NCI-H1436 treated with DMSO at 0.1 percent for 48 hours (cell line): ENCODE measurements around the gene BFAR.
"Not testable (repeated sequence)": the region's sequence is repeated elsewhere in the genome, so short reads cannot be mapped to it uniquely, and the experiment has no call there.

Experiments
- DNase-seq: peaks from one replicate; lab custom pipeline; 2025; lab: John Stamatoyannopoulos, UW

BFAR gene

GRCh38 chr16:14632693-14633569 lies at the start of gene BFAR:
TSS of gene BFAR (plus strand) at chr16:14632951. CDS start at chr16:14644347, 11,396 bp downstream.
- peak; percentile 86 for DNase-seq

GRCh38 chr16:14585287-14585686 lies 47.5 kb upstream of the BFAR start:
- no peak for DNase-seq

- DNase-seq = no peak
Observed at GRCh38 chr16:14586637-14587305, 46.0 kb upstream of the BFAR start.

GRCh38 chr16:14600164-14600563 lies 32.6 kb upstream of the BFAR start:
- no peak for DNase-seq

- no peak for DNase-seq
Observed at GRCh38 chr16:14602443-14602963, 30.2 kb upstream of the BFAR start.

GRCh38 chr16:14606102-14606501 lies 26.6 kb upstream of the BFAR start:
- DNase-seq = no peak

GRCh38 chr16:14608111-14608566 lies 24.6 kb upstream of the BFAR start:
- no peak for DNase-seq

GRCh38 chr16:14608604-14609003 lies 24.1 kb upstream of the BFAR start:
- DNase-seq = no peak

- no peak for DNase-seq
Observed at GRCh38 chr16:14609716-14610115, 23.0 kb upstream of the BFAR start.

- no peak for DNase-seq
Observed at GRCh38 chr16:14611660-14612059, 21.1 kb upstream of the BFAR start.

- DNase-seq = no peak
Observed at GRCh38 chr16:14613991-14614390, 18.8 kb upstream of the BFAR start.

GRCh38 chr16:14616280-14616679 lies 16.5 kb upstream of the BFAR start:
- DNase-seq = no peak

GRCh38 chr16:14618566-14618965 lies 14.2 kb upstream of the BFAR start:
- no peak for DNase-seq

GRCh38 chr16:14627078-14627477 lies 5.7 kb upstream of the BFAR start:
- no peak for DNase-seq

GRCh38 chr16:14628806-14629611 lies 3.7 kb upstream of the BFAR start:
- DNase-seq = no peak

GRCh38 chr16:14629612-14629918 lies 3.2 kb upstream of the BFAR start:
- DNase-seq = no peak

GRCh38 chr16:14629919-14630619 lies 2.7 kb upstream of the BFAR start, which contains the start of gene PARN:
TSS of gene PARN (minus strand) at chr16:14630260. CDS start at chr16:14630125, 135 bp downstream.
- DNase-seq = peak; percentile 93

GRCh38 chr16:14630620-14631330 lies 2.0 kb upstream of the BFAR start:
- DNase-seq = not testable (repeated sequence)

- DNase-seq = no peak
Observed at GRCh38 chr16:14634389-14634725, 1.6 kb downstream of the BFAR start.

GRCh38 chr16:14635395-14636165 lies 2.8 kb downstream of the BFAR start:
- no peak for DNase-seq
